ACC112 (cell line): Measurements from ENCODE around the gene XPR1.

Source experiments
- H2AFZ ChIP-seq: fragments of 200-600 bp; sonication (generic); one replicate; pipeline ENCODE4 v1.6.0; 2017; ENCODE audit warnings: antibody characterized with exemption, low read length; ENCODE audit not compliant: unreplicated experiment
- H3K27ac ChIP-seq: fragments of 200-600 bp; sonication (generic); 2 replicates; pipeline ENCODE4 v1.5.1; 2014; ENCODE audit warnings: low read depth, mild to moderate bottlenecking, antibody characterized with exemption, low read length, moderate library complexity
- H3K27me3 ChIP-seq: fragments of 200-600 bp; sonication (generic); 2 replicates; pipeline ENCODE4 v1.6.1; 2014; ENCODE audit warnings: mild to moderate bottlenecking, antibody characterized with exemption, low read length, moderate library complexity, mixed read lengths; ENCODE audit not compliant: insufficient read depth
- H3K36me3 ChIP-seq: fragments of 200-600 bp; sonication (generic); 2 replicates; pipeline ENCODE4 v1.6.1; 2016; ENCODE audit warnings: mild to moderate bottlenecking, antibody characterized with exemption, low read length, moderate library complexity, mixed read lengths; ENCODE audit not compliant: insufficient read depth
- H3K4me1 ChIP-seq: fragments of 200-600 bp; sonication (generic); one replicate; pipeline ENCODE4 v1.6.1; 2016; ENCODE audit warnings: low read length, mixed read lengths; ENCODE audit not compliant: insufficient read depth, unreplicated experiment, control insufficient read depth
- H3K4me3 ChIP-seq: fragments of 200-600 bp; sonication (generic); 2 replicates; pipeline ENCODE4 v1.5.1; 2014; ENCODE audit warnings: mild to moderate bottlenecking, low read depth, low read length
- H3K79me2 ChIP-seq: fragments of 200-600 bp; sonication (generic); one replicate; pipeline ENCODE4 v1.6.0; 2016; ENCODE audit warnings: low read length; ENCODE audit not compliant: control insufficient read depth, unreplicated experiment, insufficient read depth

XPR1 gene

DNA sequence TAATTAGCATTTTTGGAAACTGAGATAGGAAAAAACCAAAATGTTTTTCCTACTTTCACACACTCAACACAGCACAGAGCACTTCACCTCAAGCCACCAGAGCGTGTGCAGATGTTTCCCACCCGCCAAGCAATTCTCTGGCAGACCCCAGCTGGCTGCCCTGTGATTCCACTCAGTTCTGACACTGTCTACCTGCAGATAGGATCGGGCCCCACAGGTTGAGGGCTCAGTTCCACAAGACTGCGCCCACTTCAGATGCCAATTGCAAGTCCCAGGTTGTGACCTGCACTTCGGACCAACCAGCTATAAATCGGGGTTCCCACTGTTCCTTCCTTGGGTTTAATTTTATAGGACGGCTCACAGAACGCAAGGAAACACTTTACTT is 290.8 kb downstream of the XPR1 start:
- Histone ChIP-seq H3K4me3 (no peak overlapping the region), H3K27me3 (no peaks in the 10 kb centered on the region), H3K27ac (no peak overlapping the region), H3K36me3 (no peaks in the 10 kb centered on the region), H3K4me1 (no peaks in the 10 kb centered on the region), H2AFZ (no peak overlapping the region), H3K79me2 (no peaks in the 10 kb centered on the region)

DNA sequence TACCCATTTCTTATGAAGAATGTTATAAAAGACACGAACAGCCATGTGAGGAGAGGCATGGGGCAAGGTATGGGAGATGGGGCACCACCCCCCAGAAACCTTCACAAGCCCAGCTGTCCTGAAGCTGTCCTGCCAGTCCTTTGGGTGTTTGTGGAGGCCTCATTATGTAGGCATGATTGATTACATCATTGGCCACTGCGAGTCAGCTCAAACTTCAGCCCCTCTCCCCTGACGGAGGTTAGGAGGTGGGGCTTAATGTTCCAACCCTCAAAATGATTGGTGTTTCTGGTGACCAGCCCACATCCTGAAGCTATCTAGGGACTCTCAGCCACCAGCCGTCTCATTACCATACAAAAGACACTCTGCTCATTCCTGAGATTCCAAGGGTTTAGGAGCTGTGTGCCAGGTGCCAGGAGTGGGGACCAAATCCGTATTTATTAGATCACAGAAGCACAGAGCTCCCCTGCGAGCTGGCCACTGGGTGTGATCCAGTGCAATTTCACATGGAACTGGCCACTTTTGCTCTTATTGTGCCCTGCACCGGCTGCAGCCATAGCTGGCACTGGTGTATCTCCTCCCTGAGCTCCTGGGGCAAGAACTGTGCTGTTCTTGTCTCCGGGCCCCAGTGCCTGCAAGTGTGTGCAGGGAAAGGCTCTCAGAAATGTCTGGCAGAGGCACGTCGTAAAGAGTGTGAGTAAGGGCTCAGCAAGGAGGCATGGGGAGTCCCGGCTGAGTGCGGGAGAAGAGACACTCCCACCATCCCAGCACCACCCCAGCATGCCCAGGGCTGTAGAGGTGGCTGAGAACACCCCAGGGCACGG is 291.4 kb downstream of the XPR1 start:
- H3K27ac ChIP-seq, result no peak overlapping the region
- H3K4me1 ChIP-seq, result no peaks in the 10 kb centered on the region
- H2AFZ ChIP-seq, result no peak overlapping the region
- no peaks in the 10 kb centered on the region for H3K36me3 ChIP-seq
- H3K27me3 ChIP-seq, result no peaks in the 10 kb centered on the region
- H3K4me3 ChIP-seq, result no peak overlapping the region
- H3K79me2 ChIP-seq, result no peaks in the 10 kb centered on the region

DNA sequence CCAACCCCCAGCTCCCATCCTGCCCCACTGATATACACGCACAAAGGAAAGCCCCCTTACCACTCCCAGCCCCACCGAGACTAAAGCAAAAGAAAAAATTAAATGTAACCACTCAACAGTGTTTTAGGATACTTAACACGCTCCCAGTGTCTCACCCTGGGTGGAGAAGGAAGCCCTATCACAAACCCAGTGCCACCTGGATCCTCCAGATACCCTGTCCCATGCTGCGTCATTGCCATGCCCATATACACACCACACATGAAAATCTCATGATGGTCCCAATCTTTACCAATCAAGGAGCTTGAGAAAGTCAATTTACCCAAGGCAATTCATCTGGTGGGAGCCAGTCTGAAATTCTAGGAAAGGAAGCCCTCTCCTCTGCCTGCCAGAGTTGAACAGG is 292.1 kb downstream of the XPR1 start:
- Histone ChIP-seq H3K4me1 (no peaks in the 10 kb centered on the region), H2AFZ (no peak overlapping the region), H3K36me3 (no peaks in the 10 kb centered on the region), H3K27me3 (no peaks in the 10 kb centered on the region), H3K4me3 (no peak overlapping the region), H3K79me2 (no peaks in the 10 kb centered on the region), H3K27ac (no peak overlapping the region)

DNA sequence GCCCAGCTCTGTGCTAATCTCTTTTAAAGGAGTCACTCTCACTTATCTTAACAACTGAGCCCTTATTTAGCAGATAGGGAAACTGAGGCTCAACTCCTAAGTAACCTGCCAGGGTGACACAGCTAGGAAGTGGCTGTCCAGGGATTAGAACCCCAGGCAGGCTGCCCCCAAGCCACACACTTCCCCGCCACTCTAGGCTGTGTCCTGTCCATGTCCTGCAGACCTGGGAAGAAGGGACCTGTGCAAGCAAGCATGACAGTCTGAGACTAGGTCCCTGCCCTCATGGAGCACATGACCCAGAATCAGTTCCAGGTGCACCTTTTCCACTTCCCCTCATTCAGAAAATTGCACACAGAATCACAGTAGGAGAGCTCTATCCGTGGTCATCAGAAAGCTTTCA is 293.1 kb downstream of the XPR1 start:
- H3K27ac ChIP-seq, result no peak overlapping the region
- H3K4me1 ChIP-seq, result no peaks in the 10 kb centered on the region

DNA sequence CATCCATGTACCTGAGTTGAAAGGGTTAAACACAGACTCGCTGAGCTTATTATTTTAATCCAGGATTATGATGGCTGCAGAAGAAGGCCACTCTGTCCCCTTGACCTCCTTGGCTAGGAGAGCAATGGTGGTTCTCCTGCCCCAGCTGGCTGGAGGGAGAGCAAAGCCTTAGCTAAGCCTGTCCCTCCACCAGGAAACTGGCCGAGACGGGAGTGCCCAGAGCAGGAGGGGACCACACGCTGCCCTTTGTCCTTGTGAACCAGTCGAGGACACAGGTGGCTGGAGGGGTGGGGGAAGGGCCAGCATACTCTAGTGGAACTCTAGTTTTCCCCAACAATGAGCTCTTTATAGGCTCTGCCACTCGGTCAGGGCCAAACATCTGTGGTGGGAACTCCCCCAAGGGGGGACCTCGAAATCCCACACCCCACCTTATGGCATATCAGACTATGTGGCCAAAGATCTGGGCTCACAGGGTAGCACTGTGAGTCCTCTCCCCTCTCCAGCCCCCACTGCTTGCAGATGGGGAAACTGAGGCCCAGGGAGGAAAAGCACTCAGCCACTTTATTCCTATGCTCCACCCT is 293.7 kb downstream of the XPR1 start:
- no peaks in the 10 kb centered on the region for H3K36me3 ChIP-seq
- no peaks in the 10 kb centered on the region for H3K79me2 ChIP-seq
- H3K4me3 ChIP-seq, result no peak overlapping the region
- no peaks in the 10 kb centered on the region for H3K4me1 ChIP-seq
- H3K27me3 ChIP-seq, result no peaks in the 10 kb centered on the region
- no peak overlapping the region for H3K27ac ChIP-seq
- no peak overlapping the region for H2AFZ ChIP-seq

More for the DNA sequence above, 293.1 kb downstream of the XPR1 start:
- H3K4me3 ChIP-seq, result no peak overlapping the region
- H2AFZ ChIP-seq, result no peak overlapping the region
- H3K79me2 ChIP-seq, result no peaks in the 10 kb centered on the region
- no peaks in the 10 kb centered on the region for H3K36me3 ChIP-seq
- H3K27me3 ChIP-seq, result no peaks in the 10 kb centered on the region

DNA sequence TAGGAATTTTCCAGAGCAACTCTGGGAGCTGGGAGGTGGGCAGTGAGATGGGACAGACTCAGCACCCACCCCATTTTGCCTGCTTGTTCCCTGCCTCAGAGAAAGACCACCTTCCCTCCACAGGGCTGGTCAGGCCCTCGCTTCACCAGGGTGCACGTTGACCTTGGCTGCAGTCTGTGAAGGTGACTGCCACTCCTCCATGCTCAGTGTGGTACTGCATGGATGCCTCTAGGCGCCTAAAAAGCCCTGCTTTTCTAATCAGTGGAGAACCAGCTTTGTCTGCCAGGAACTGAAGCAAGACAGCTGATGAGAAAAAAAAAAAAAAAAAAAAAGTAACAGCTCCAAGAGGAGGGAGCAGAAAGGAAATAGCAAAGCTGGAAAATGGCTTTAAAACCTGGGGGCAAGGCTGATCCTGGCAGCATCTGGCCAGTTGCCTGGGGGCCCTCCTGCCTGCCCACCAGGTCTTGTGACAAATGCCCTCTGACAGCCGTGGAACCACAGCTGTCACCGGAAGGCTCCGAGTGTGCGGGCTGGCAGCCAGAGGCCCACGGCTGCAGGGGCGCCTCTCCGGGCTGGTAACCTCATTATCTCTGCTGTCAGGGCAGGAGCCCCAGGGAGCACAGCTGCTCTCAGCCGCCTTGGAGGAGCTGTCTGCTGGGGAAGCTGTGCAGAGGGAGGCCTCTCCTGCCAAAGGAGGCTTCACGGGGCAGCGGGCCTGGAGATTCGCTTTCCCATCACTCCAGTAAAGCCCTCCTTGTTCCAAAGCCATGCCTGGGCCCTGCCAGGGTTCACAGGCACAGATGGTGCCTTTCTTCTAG is 294.6 kb downstream of the XPR1 start:
- H3K27me3 ChIP-seq, result no peaks in the 10 kb centered on the region
- no peaks in the 10 kb centered on the region for H3K79me2 ChIP-seq
- no peaks in the 10 kb centered on the region for H3K36me3 ChIP-seq
- no peaks in the 10 kb centered on the region for H3K4me1 ChIP-seq
- no peak overlapping the region for H3K27ac ChIP-seq
- H3K4me3 ChIP-seq, result no peak overlapping the region
- no peak overlapping the region for H2AFZ ChIP-seq

DNA sequence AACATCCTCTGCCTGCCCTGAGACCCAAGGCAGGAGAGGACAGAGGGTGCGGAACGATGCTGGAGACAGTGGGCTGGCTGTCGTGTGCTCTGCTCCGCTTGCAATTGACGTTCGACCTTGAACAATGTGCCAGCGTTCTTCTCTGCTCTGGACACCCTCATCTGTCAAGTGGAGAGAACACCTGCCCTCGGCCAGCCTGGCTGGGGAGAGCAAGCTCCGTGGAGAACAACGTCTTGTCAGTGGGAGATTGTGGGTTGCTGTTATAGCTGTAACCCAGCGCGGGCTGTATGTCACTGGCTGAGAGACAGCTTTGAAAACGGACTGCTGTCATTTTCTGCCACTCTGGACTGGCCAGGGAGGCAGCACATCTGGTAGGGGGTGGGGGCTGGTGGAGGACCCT is 295.5 kb downstream of the XPR1 start:
- Histone ChIP-seq H3K36me3 (no peaks in the 10 kb centered on the region), H3K79me2 (no peaks in the 10 kb centered on the region), H3K4me3 (no peak overlapping the region), H3K27me3 (no peaks in the 10 kb centered on the region), H3K27ac (no peak overlapping the region), H3K4me1 (no peaks in the 10 kb centered on the region), H2AFZ (no peak overlapping the region)

DNA sequence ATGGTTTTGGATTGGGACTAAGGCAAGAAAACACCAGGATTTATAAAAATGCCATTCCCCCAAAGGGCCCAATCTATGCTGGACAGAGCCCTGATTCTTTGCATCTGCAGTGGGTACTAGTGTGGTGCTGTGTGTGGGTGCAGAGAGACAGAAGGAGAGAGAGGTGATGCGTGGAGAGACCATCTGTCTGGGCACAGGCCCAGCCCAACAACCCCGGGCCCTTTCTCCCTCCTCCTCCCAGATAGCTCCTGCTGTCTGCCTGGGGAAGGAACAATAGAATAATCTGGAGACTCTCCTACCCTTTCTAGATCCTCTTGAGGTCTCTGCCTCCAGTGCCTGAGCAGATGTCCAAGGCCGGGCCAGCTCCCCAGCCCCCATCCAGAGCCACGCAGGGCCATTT is 296.0 kb downstream of the XPR1 start:
- Histone ChIP-seq H3K4me3 (no peak overlapping the region), H3K4me1 (no peaks in the 10 kb centered on the region), H3K36me3 (no peaks in the 10 kb centered on the region), H3K27ac (no peak overlapping the region), H2AFZ (no peak overlapping the region), H3K79me2 (no peaks in the 10 kb centered on the region), H3K27me3 (no peaks in the 10 kb centered on the region)

DNA sequence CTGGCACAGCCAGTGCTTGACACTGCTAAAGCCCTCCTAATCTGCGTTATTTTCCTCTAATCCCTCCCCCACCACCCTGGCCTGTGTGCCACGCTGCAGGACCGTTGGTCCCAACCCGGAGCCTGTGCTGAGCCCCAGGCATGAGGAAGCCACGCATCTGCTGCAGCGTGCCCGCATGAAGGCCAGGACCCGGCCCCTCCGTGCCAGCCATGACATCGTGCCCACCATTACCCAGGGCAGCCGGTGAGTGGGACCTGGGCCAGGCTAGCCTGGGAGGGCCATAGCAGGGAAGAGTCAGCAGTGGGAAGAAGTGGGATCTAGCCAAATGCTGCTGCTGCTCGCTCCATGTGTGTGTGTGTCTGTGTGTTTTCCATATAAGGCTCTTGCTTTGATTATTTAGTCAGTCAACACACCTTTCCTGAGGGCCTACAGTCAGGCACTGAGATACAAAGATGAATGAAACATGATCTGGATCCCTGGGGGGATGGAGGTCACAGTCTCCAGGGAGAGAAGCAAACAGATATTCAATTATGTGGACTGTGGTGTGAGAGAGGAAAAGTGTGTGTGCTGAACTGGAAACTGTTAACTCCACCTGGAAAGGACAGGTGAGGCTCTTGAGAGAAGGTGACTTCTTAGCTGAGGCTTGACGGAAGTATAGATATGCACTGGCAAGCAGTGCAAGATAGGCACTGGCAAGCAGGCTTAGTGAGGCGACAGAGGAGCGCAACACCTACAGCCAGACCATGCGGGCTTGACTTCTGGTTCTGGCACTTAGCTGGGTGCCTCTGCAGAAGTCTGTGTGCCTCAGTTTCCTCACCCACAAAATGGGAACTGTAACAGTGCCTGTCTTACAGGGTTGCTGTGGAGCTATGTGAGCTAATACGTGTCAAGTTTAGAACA is 296.8 kb downstream of the XPR1 start:
- Histone ChIP-seq H3K4me3 (no peak overlapping the region), H3K36me3 (no peaks in the 10 kb centered on the region), H2AFZ (no peak overlapping the region), H3K27me3 (no peaks in the 10 kb centered on the region), H3K27ac (no peak overlapping the region), H3K4me1 (no peaks in the 10 kb centered on the region), H3K79me2 (no peaks in the 10 kb centered on the region)

DNA sequence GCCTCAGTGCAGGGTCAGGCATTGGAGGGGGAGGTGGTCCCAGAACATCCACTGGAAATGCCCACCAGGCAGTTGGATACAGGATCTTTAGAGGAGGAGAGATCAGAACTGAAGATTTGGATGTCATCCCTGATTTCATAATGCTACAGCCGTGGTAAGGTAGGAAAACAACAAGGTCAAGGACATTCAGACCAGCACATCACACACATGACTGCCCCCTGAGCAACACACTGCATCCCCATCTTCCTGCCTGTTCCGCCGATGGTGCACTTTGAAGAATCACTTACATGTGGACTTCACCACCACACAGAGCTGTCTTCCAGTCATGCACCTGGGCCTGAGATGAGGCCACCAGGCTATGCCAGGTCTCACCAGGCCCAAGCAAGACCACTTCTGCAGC is 297.6 kb downstream of the XPR1 start:
- Histone ChIP-seq H3K4me3 (no peak overlapping the region), H3K4me1 (no peaks in the 10 kb centered on the region), H3K79me2 (no peaks in the 10 kb centered on the region), H2AFZ (no peak overlapping the region), H3K36me3 (no peaks in the 10 kb centered on the region), H3K27me3 (no peaks in the 10 kb centered on the region), H3K27ac (no peak overlapping the region)
